HEK293 (cell line): ENCODE results near the gene COA6.

Experiments used
- ELK4 ChIP-seq: IDR thresholded peaks from 2 replicates; pipeline ENCODE4 v1.6.1; 2011; ENCODE audit warnings: mild to moderate bottlenecking, low read depth, low read length, borderline replicate concordance
- GLI4 ChIP-seq: fragments of 450-650 bp; formaldehyde crosslinking; IDR thresholded peaks from 2 replicates; pipeline ENCODE4 v1.5.1; 2016; ENCODE audit warnings: missing biosample characterization, missing genetic modification characterization
- RBAK ChIP-seq: fragments of 450-650 bp; formaldehyde crosslinking; IDR thresholded peaks from 2 replicates; pipeline ENCODE4 v1.5.1; 2016; ENCODE audit warnings: missing biosample characterization, missing genetic modification characterization
- ZBTB1 ChIP-seq: fragments of 450-650 bp; formaldehyde crosslinking; IDR thresholded peaks from 2 replicates; pipeline ENCODE4 v1.5.1; 2016; ENCODE audit warnings: missing biosample characterization, missing genetic modification characterization
- ZFP3 ChIP-seq: fragments of 450-650 bp; formaldehyde crosslinking; IDR thresholded peaks from 2 replicates; pipeline ENCODE4 v1.5.1; 2016; ENCODE audit warnings: low read depth, missing biosample characterization, missing genetic modification characterization
- ZNF112 ChIP-seq: fragments of 450-650 bp; formaldehyde crosslinking; IDR thresholded peaks from 2 replicates; pipeline ENCODE4 v1.5.0; 2017; ENCODE audit warnings: missing biosample characterization, missing genetic modification characterization
- ZNF132 ChIP-seq: fragments of 450-650 bp; formaldehyde crosslinking; IDR thresholded peaks from 2 replicates; pipeline ENCODE4 v1.5.1; 2017; ENCODE audit warnings: missing biosample characterization, missing genetic modification characterization, borderline replicate concordance
- ZNF146 ChIP-seq: fragments of 450-650 bp; formaldehyde crosslinking; IDR thresholded peaks from 2 replicates; pipeline ENCODE4 v1.5.1; 2016; ENCODE audit warnings: missing biosample characterization, missing genetic modification characterization
- ZNF2 ChIP-seq: fragments of 450-650 bp; formaldehyde crosslinking; IDR thresholded peaks from 2 replicates; pipeline ENCODE4 v1.5.1; 2016; ENCODE audit warnings: missing biosample characterization, missing genetic modification characterization
- ZNF274 ChIP-seq, 2 experiments: fragments of 200-500 bp in 1 of 2; fragments of 450-650 bp in 1 of 2; sonication (Bioruptor generic) in 1 of 2; formaldehyde crosslinking in 1 of 2; IDR thresholded peaks; 2 replicates each; pipeline versions ENCODE4 v1.5.1 to v1.6.1; 2014 to 2016; ENCODE audit warnings: borderline replicate concordance in 1 of 2, inconsistent platforms in 1 of 2, low read length in 1 of 2, missing biosample characterization in 1 of 2, missing genetic modification characterization in 1 of 2
- ZNF654 ChIP-seq: fragments of 450-650 bp; formaldehyde crosslinking; IDR thresholded peaks from 2 replicates; pipeline ENCODE4 v1.5.1; 2016; ENCODE audit warnings: low read depth, missing biosample characterization, missing genetic modification characterization
- TF ChIP-seq, protein P1 (sequence below): fragments of 450-650 bp; formaldehyde crosslinking; IDR thresholded peaks from 2 replicates; pipeline ENCODE4 v1.5.1; 2016; ENCODE audit warnings: missing biosample characterization, missing genetic modification characterization
- TF ChIP-seq, protein P2 (sequence below): fragments of 450-650 bp; formaldehyde crosslinking; IDR thresholded peaks from 2 replicates; pipeline ENCODE4 v1.5.1; 2016; ENCODE audit warnings: missing biosample characterization, missing genetic modification characterization
- TF ChIP-seq, protein P3 (sequence below): fragments of 450-650 bp; formaldehyde crosslinking; IDR thresholded peaks from 2 replicates; pipeline ENCODE4 v1.5.1; 2016; ENCODE audit warnings: missing biosample characterization, missing genetic modification characterization, low read depth

GRCh38 chr1:234345237-234345636, 28.0 kb upstream of the COA6 start:
- no peak for TF ChIP-seq ZNF132 (tag by site-specific recombination)
- TF ChIP-seq, protein P1, sequence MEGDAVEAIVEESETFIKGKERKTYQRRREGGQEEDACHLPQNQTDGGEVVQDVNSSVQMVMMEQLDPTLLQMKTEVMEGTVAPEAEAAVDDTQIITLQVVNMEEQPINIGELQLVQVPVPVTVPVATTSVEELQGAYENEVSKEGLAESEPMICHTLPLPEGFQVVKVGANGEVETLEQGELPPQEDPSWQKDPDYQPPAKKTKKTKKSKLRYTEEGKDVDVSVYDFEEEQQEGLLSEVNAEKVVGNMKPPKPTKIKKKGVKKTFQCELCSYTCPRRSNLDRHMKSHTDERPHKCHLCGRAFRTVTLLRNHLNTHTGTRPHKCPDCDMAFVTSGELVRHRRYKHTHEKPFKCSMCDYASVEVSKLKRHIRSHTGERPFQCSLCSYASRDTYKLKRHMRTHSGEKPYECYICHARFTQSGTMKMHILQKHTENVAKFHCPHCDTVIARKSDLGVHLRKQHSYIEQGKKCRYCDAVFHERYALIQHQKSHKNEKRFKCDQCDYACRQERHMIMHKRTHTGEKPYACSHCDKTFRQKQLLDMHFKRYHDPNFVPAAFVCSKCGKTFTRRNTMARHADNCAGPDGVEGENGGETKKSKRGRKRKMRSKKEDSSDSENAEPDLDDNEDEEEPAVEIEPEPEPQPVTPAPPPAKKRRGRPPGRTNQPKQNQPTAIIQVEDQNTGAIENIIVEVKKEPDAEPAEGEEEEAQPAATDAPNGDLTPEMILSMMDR (tag by site-specific recombination) = no peak
- TF ChIP-seq GLI4 (tag by site-specific recombination) = no peak
- TF ChIP-seq ZNF112 = no peak
- TF ChIP-seq ZBTB1 = no peak
- no peak for TF ChIP-seq ZNF2 (tag by site-specific recombination)
- no peak for TF ChIP-seq ELK4
- no peak for TF ChIP-seq RBAK
- TF ChIP-seq ZNF146 = no peak
- TF ChIP-seq, protein P2, sequence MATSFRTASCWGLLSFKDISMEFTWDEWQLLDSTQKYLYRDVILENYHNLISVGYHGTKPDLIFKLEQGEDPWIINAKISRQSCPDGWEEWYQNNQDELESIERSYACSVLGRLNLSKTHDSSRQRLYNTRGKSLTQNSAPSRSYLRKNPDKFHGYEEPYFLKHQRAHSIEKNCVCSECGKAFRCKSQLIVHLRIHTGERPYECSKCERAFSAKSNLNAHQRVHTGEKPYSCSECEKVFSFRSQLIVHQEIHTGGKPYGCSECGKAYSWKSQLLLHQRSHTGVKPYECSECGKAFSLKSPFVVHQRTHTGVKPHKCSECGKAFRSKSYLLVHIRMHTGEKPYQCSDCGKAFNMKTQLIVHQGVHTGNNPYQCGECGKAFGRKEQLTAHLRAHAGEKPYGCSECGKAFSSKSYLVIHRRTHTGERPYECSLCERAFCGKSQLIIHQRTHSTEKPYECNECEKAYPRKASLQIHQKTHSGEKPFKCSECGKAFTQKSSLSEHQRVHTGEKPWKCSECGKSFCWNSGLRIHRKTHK (tag by site-specific recombination) = no peak
- TF ChIP-seq ZFP3 (tag by site-specific recombination) = no peak
- no peak for TF ChIP-seq ZNF274 (IDR thresholded peaks at IDR 0.05; ENCODE audit: low read length)
- no peak for TF ChIP-seq ZNF274 (tag by site-specific recombination; IDR thresholded peaks at IDR 0.05; ENCODE audit: borderline replicate concordance)
- no peak for TF ChIP-seq ZNF654
- TF ChIP-seq, protein P3, sequence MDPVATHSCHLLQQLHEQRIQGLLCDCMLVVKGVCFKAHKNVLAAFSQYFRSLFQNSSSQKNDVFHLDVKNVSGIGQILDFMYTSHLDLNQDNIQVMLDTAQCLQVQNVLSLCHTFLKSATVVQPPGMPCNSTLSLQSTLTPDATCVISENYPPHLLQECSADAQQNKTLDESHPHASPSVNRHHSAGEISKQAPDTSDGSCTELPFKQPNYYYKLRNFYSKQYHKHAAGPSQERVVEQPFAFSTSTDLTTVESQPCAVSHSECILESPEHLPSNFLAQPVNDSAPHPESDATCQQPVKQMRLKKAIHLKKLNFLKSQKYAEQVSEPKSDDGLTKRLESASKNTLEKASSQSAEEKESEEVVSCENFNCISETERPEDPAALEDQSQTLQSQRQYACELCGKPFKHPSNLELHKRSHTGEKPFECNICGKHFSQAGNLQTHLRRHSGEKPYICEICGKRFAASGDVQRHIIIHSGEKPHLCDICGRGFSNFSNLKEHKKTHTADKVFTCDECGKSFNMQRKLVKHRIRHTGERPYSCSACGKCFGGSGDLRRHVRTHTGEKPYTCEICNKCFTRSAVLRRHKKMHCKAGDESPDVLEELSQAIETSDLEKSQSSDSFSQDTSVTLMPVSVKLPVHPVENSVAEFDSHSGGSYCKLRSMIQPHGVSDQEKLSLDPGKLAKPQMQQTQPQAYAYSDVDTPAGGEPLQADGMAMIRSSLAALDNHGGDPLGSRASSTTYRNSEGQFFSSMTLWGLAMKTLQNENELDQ (tag by site-specific recombination) = no peak
